GM21367 (cell line): ENCODE data around the gene SLC9A3.
"Not testable (repeated sequence)": the region's sequence is repeated elsewhere in the genome, so short reads cannot be mapped to it uniquely, and the experiment has no call there.

Experiments used
- ATAC-seq: cut with Tn5 transposase; IDR thresholded peaks from one replicate; pipeline ENCODE4 v1.9.1; 2021; ENCODE audit not compliant: unreplicated experiment

Gene SLC9A3

GRCh38 chr5:511476-511875, 12.8 kb downstream of the SLC9A3 start:
- ATAC-seq, result no peak

DNA sequence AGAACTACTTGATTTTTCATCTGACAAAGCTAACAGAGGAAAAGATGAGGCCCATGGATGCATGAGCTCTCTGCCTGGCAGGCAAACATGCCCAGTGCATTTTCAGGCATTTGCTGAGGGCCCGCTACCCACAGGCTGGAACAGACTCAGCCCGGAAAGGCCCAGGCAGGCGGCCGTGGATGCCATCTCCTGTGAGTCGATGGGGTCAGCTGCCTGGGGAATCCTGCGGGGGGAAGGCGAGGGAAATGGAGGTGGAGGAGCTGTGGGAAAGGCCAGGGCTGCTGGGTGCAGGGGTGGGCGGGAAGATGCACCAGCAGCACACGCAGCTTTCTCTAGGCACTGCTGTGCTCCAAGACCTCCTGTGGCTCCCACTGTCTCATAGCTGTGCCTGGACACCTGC, 13.7 kb downstream of the SLC9A3 start:
- no peak for ATAC-seq

GRCh38 chr5:509611-510185, 14.6 kb downstream of the SLC9A3 start:
- ATAC-seq, result no peak

DNA sequence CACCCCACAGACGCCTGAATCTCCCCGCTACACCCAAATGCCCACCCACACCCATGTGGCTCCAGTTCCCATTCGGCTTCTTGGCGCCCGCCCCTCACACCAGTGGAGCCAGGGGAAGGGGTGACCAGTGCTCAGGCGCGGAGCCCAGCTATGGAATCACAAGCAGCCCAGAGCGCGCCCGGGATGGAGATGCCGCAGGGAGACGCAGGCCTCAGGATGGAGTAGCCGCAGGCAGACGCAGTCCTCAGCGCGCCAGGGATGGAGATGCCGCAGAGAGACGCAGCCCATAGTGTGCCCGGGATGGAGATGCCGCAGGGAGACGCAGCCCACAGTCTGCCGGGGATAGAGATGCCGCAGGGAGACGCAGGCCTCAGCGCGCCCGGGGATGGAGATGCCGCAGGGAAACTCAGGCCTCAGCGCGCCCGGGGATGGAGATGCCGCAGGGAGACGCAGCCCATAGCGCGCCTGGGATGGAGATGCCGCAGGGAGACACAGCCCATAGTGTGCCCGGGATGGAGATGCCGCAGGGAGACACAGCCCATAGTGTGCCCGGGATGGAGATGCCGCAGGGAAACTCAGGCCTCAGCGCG, 16.2 kb downstream of the SLC9A3 start:
- not testable (repeated sequence) for ATAC-seq

GRCh38 chr5:505951-506525, 18.2 kb downstream of the SLC9A3 start:
- ATAC-seq, result no peak

GRCh38 chr5:504326-505154, 19.7 kb downstream of the SLC9A3 start:
- no peak for ATAC-seq

GRCh38 chr5:502325-503079, 21.7 kb downstream of the SLC9A3 start:
- no peak for ATAC-seq

GRCh38 chr5:501831-502184, 22.4 kb downstream of the SLC9A3 start:
- no peak for ATAC-seq

- no peak for ATAC-seq
These were observed 23.0 kb downstream of the SLC9A3 start for GRCh38 chr5:501105-501830.

DNA sequence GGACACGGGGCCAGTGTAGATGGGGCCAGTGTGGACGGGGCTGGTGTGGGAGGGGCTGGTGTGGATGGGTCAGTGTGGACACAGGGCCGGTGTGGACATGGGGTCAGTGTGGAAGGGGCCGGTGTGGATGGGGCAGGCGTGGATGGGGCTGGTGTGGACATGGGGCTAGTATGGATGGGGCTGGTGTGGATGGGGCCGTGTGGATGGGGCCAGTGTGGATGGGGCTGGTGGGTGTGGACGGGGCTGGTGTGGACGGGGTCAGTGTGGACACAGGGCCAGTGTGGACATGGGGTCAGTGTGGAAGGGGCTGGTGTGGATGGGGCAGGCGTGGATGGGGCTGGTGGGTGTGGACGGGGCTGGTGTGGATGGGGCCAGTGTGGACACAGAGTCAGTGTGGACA, 23.8 kb downstream of the SLC9A3 start:
- no peak for ATAC-seq

- ATAC-seq, result no peak
These were observed 24.7 kb downstream of the SLC9A3 start for GRCh38 chr5:499233-500209.

GRCh38 chr5:497871-498509, 26.3 kb downstream of the SLC9A3 start:
- no peak for ATAC-seq

GRCh38 chr5:497090-497700, 27.1 kb downstream of the SLC9A3 start:
- ATAC-seq, result no peak

DNA sequence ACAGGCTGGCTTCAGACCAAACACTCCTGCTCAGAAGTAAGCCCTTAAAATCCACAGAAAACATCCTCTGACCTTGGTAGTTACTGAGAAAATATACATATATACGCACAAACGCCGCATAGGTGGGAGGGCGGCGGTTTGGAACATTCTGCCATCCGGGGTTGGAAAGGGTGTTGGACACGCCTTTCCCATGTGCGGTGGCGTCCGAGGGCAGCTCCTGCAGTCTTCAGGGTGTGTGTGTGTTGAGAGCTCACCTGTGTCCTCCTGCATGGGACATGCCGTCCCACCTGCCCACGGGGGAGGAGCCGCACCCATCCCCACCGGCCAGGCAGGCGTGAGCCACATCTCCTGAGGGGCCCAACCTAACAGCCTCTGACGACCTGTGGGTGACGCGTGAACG, 28.2 kb downstream of the SLC9A3 start:
- ATAC-seq, result no peak

- ATAC-seq, result no peak
These were observed 29.5 kb downstream of the SLC9A3 start for GRCh38 chr5:494667-495255.

DNA sequence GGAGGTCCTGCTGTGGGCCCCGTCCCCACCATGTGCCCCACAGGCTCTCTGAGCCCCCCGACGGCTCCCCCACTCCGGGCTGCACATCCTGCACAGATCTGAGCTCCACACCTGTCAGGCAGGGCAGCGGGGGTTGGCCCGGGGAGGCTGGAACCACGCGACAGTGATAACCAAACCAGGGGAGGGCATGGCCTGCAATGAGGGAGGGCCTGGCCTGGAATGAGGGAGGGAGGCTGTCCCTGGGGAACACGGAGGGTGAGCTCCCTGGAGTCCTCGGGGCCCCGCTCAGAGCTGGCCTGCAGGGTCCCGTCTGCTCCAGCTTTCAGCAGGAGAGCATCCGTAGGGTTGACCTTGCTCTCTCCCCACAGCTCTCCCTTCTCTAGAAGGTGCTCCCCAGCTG, 30.5 kb downstream of the SLC9A3 start:
- no peak for ATAC-seq

GRCh38 chr5:493119-493701, 31.0 kb downstream of the SLC9A3 start:
- no peak for ATAC-seq
